MCF 10A (cell line): Measurements from ENCODE around the gene MAGI1. TPM values are rescaled to one million over a fixed set of nuclear protein-coding genes. Genes with fewer than 3 reads are reported as not detected.

Source experiments
- BruUV-seq: library from RNA; stranded (reverse); fragments of 400-500 nt; replicated peaks from 2 replicates; lab custom pipeline; 2021; lab: Mats Ljungman, UMichigan
- CTCF ChIA-PET: fragments of 300-600 bp; sonication (Branson Sonifier 250); formaldehyde crosslinking; extraction: SDS; loops from one replicate; lab custom pipeline; 2021; ENCODE audit warnings: antibody characterized with exemption, inconsistent platforms; lab: Yijun Ruan, JAX
- POLR2A ChIA-PET: fragments of 300-600, 350-650 bp; sonication (Branson Sonifier 250); formaldehyde crosslinking; extraction: SDS; loops from one replicate; lab custom pipeline; 2020; ENCODE audit warnings: antibody characterized with exemption, inconsistent platforms; lab: Yijun Ruan, JAX
- DNase-seq: peaks from one replicate; pipeline ENCODE4 v3.0.0-alpha.2; 2018; ENCODE audit not compliant: unreplicated experiment
- H3K27ac Mint-ChIP-seq: one replicate; pipeline ENCODE4 v1.8.0; 2022; ENCODE audit warnings: mild to moderate bottlenecking, low read depth, mixed read lengths; ENCODE audit not compliant: unreplicated experiment
- H3K27me3 Mint-ChIP-seq: one replicate; pipeline ENCODE4 v1.8.0; 2022; ENCODE audit warnings: mixed read lengths; ENCODE audit not compliant: insufficient read depth, unreplicated experiment
- H3K36me3 Mint-ChIP-seq: one replicate; pipeline ENCODE4 v1.8.0; 2022; ENCODE audit warnings: mild to moderate bottlenecking, moderate library complexity, mixed read lengths; ENCODE audit not compliant: insufficient read depth, unreplicated experiment
- H3K4me1 Mint-ChIP-seq: one replicate; pipeline ENCODE4 v1.8.0; 2022; ENCODE audit warnings: mixed read lengths; ENCODE audit not compliant: insufficient read depth, unreplicated experiment
- H3K4me3 Mint-ChIP-seq: one replicate; pipeline ENCODE4 v1.8.0; 2022; ENCODE audit warnings: mild to moderate bottlenecking, moderate library complexity, mixed read lengths; ENCODE audit not compliant: unreplicated experiment
- H3K9me3 Mint-ChIP-seq: one replicate; pipeline ENCODE4 v1.8.0; 2022; ENCODE audit warnings: mixed read lengths; ENCODE audit not compliant: unreplicated experiment
- CTCF ChIP-seq: fragments of 200-600 bp; IDR thresholded peaks from one replicate; pipeline ENCODE4 v1.8.0; 2022; ENCODE audit warnings: antibody characterized with exemption, mild to moderate bottlenecking; ENCODE audit not compliant: unreplicated experiment
- intact Hi-C: fragments of 100-400 bp; cut with micrococcal nuclease; formaldehyde crosslinking; loops from 2 replicates; pipeline ENCODE4 v1.14.1; 2022
- total RNA-seq: library from RNA; stranded (reverse); gene quantifications from 2 replicates; pipeline ENCODE4 v1.2.3, GENCODE V29; 2022

The MAGI1 gene
- total RNA-seq, 1 experiment from 2014 or later: 6.2 TPM

- H3K4me1 Mint-ChIP-seq: no peaks in the 10 kb centered on the region
- no peaks in the 10 kb centered on the region for H3K36me3 Mint-ChIP-seq
- no peak for TF ChIP-seq CTCF
- ChIA-PET POLR2A (no interaction called here), CTCF (interaction anchor here (0.6 to 0.9 kb wide), 2 partner anchors 54 to 1254 kb away, joined by 3 to 5 read pairs; no protein-coding TSS in a partner anchor)
- no TSS peak for BruUV-seq
- H3K27ac Mint-ChIP-seq: no peak overlapping the region
- H3K4me3 Mint-ChIP-seq: no peak overlapping the region
- no peak for DNase-seq
- H3K9me3 Mint-ChIP-seq: no peaks in the 10 kb centered on the region
- intact Hi-C loops: no loop called here
- no peaks in the 10 kb centered on the region for H3K27me3 Mint-ChIP-seq
Measured at GRCh38 chr3:65816208-65816607, 222.5 kb downstream of the MAGI1 start.

- POLR2A ChIA-PET: interaction anchor here (1.1 kb wide), 1 partner anchor 37 kb away, joined by 5 read pairs; no protein-coding TSS in a partner anchor
- CTCF ChIA-PET: interaction anchor here (0.5 to 1.0 kb wide), 5 partner anchors 18 to 918 kb away, joined by 3 read pairs; no protein-coding TSS in a partner anchor
- intact Hi-C loops: no loop called here
- Mint-ChIP-seq H3K27ac (no peak overlapping the region), H3K4me3 (no peak overlapping the region), H3K27me3 (no peaks in the 10 kb centered on the region), H3K36me3 (no peaks in the 10 kb centered on the region), H3K9me3 (no peaks in the 10 kb centered on the region), H3K4me1 (no peaks in the 10 kb centered on the region)
- DNase-seq: no peak
- BruUV-seq: no TSS peak
- no peak for TF ChIP-seq CTCF
Measured at GRCh38 chr3:65814845-65815578, 223.7 kb downstream of the MAGI1 start.

GRCh38 chr3:65811892-65812291, 226.8 kb downstream of the MAGI1 start:
- TF ChIP-seq CTCF: no peak

GRCh38 chr3:65811086-65811761, 227.5 kb downstream of the MAGI1 start:
- Mint-ChIP-seq H3K4me3 (no peak overlapping the region), H3K27ac (no peak overlapping the region), H3K27me3 (no peaks in the 10 kb centered on the region), H3K9me3 (no peaks in the 10 kb centered on the region), H3K4me1 (no peaks in the 10 kb centered on the region), H3K36me3 (no peaks in the 10 kb centered on the region)
- BruUV-seq: no TSS peak
- intact Hi-C loops: no loop called here
- ChIA-PET POLR2A (interaction anchor here (0.5 to 0.9 kb wide), 2 partner anchors 66 to 81 kb away, joined by 3 to 4 read pairs; no protein-coding TSS in a partner anchor), CTCF (interaction anchor here (0.6 to 1.4 kb wide), 8 partner anchors 14 to 1093 kb away, joined by 3 to 4 read pairs (median 3); no protein-coding TSS in a partner anchor)
- no peak for DNase-seq
- no peak for TF ChIP-seq CTCF

More at GRCh38 chr3:65811892-65812291, 226.8 kb downstream of the MAGI1 start:
- no peaks in the 10 kb centered on the region for H3K4me1 Mint-ChIP-seq
- H3K4me3 Mint-ChIP-seq: no peak overlapping the region
- BruUV-seq: no TSS peak
- ChIA-PET CTCF (interaction anchor here (0.6 to 1.4 kb wide), 6 partner anchors 13 to 1093 kb away, joined by 3 to 4 read pairs (median 3); no protein-coding TSS in a partner anchor), POLR2A (interaction anchor here (0.5 to 0.9 kb wide), 2 partner anchors 65 to 80 kb away, joined by 3 to 4 read pairs; no protein-coding TSS in a partner anchor)
- no peak for DNase-seq
- H3K27ac Mint-ChIP-seq: no peak overlapping the region
- H3K36me3 Mint-ChIP-seq: no peaks in the 10 kb centered on the region
- intact Hi-C loops: no loop called here
- no peaks in the 10 kb centered on the region for H3K9me3 Mint-ChIP-seq
- H3K27me3 Mint-ChIP-seq: no peaks in the 10 kb centered on the region
